Neural cell (in vitro differentiated cells): ENCODE results near the gene RFC3.

Source experiments
- EP300 ChIP-seq: fragments of 450-650 bp; conservative IDR thresholded peaks from 2 replicates; pipeline ENCODE4 v1.6.1; 2014; ENCODE audit warnings: antibody characterized with exemption, mild to moderate bottlenecking, moderate library complexity; ENCODE audit not compliant: poor library complexity, severe bottlenecking
- EZH2 ChIP-seq: fragments of 200-600, 300-800 bp; shearing (Covaris generic), sonication (generic); IDR thresholded peaks from 2 replicates; pipeline ENCODE4 v1.6.1; 2014; ENCODE audit warnings: antibody characterized with exemption, low read length, borderline replicate concordance, mild to moderate bottlenecking; ENCODE audit not compliant: insufficient read depth, poor library complexity, severe bottlenecking
- TF ChIP-seq, protein P1 (sequence below): fragments of 450-650 bp; IDR thresholded peaks from 2 replicates; pipeline ENCODE4 v1.5.1; 2014; ENCODE audit warnings: antibody characterized with exemption, mild to moderate bottlenecking, moderate library complexity; ENCODE audit not compliant: poor library complexity, severe bottlenecking

DNA sequence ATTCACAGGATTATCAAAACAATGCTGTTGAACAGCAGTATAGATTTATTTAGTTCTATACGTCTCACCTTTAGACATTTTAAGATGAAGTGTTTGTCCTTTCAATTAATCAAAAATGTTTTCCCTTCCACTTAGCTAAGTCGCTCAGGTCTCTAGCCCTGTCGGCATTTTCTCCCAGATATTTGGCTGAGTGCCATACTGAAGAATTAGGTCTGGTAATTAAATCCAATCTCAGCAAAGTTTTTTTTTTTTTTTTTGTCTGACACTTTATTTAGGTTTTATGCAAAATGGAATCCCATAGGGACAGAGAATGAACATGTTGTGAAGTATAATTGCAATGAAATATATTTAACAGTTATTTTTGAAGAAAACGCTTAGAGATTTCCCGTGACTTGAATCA is 44.1 kb downstream of the RFC3 start:
- TF ChIP-seq, protein P1, sequence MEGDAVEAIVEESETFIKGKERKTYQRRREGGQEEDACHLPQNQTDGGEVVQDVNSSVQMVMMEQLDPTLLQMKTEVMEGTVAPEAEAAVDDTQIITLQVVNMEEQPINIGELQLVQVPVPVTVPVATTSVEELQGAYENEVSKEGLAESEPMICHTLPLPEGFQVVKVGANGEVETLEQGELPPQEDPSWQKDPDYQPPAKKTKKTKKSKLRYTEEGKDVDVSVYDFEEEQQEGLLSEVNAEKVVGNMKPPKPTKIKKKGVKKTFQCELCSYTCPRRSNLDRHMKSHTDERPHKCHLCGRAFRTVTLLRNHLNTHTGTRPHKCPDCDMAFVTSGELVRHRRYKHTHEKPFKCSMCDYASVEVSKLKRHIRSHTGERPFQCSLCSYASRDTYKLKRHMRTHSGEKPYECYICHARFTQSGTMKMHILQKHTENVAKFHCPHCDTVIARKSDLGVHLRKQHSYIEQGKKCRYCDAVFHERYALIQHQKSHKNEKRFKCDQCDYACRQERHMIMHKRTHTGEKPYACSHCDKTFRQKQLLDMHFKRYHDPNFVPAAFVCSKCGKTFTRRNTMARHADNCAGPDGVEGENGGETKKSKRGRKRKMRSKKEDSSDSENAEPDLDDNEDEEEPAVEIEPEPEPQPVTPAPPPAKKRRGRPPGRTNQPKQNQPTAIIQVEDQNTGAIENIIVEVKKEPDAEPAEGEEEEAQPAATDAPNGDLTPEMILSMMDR, result no peak
- no peak for TF ChIP-seq EP300
- no peak for TF ChIP-seq EZH2
